Urinary bladder (tissue), 4 donors: ENCODE measurements around the gene DSTN. TPM values are rescaled to one million over a fixed set of nuclear protein-coding genes. Genes with fewer than 3 reads are reported as not detected.
A peak's percentile ranks its signal among the peaks of the same experiment; 100 is the strongest.

Experiments used
- DNase-seq: peaks from one replicate; pipeline ENCODE4 v3.0.0-alpha.2; 2015; ENCODE audit errors: extremely low spot score
- H3K27ac ChIP-seq: one replicate; pipeline ENCODE4 v1.5.1; 2013; ENCODE audit warnings: low read depth, mild to moderate bottlenecking, moderate library complexity
- H3K36me3 ChIP-seq: one replicate; pipeline ENCODE4 v1.6.1; 2013; ENCODE audit warnings: mild to moderate bottlenecking, moderate library complexity; ENCODE audit not compliant: insufficient read depth
- H3K4me1 ChIP-seq: one replicate; pipeline ENCODE4 v1.6.1; 2013; ENCODE audit warnings: mild to moderate bottlenecking, moderate library complexity; ENCODE audit not compliant: insufficient read depth
- H3K4me3 ChIP-seq: one replicate; pipeline ENCODE4 v1.5.1; 2013; ENCODE audit warnings: low read depth, low read length
- WGBS: extraction: QIAGEN DNeasy Blood & Tissue Kit; methylation state at CpG from one replicate; pipeline ENCODE4 v1.1.7; 2013; 5-methylcytosine and 5-hydroxymethylcytosine counted together
- polyA plus RNA-seq: library from polyadenylated mRNA; stranded (reverse); fragments of 200-250 nt; gene quantifications from one replicate; pipeline ENCODE4 v1.2.3, GENCODE V29; 2013
- total RNA-seq: library from RNA; depleted of rRNA; stranded (reverse); fragments of >200 nt; gene quantifications from one replicate; pipeline ENCODE4 v1.2.3, GENCODE V29; 2014
- donor health status: healthy with polysubstance abuse.
- donor health status: healthy.

Gene DSTN
- total and polyA plus RNA-seq, 2 donors: 589 to 2,115 TPM

DNA sequence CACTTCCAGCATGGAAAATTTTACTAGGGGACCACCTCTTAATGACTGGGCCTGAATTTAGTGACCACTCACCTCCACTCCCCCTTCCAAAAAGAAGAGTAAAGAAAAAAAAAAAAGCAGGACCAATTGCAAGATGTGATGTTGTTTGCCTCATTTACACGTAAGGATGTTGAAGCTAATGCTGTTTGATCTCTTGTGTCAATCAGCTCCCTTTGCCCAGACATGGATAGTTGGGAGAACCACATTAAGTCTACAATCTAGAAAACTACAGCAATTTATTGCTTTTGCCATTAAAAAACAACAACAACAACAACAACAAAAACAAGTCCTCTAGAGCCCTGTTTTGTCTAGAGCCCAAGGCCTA is 11.0 kb upstream of the DSTN start:
- H3K27ac ChIP-seq: peak overlapping the region; percentile 94
- H3K4me1 ChIP-seq: peaks cover 2% of the 10 kb centered on the region
- no peak overlapping the region for H3K4me3 ChIP-seq
- H3K36me3 ChIP-seq: no peaks in the 10 kb centered on the region
- 46% methylated on average over 1 of the region's 1 CpG for WGBS
- DNase-seq: no peak

DNA sequence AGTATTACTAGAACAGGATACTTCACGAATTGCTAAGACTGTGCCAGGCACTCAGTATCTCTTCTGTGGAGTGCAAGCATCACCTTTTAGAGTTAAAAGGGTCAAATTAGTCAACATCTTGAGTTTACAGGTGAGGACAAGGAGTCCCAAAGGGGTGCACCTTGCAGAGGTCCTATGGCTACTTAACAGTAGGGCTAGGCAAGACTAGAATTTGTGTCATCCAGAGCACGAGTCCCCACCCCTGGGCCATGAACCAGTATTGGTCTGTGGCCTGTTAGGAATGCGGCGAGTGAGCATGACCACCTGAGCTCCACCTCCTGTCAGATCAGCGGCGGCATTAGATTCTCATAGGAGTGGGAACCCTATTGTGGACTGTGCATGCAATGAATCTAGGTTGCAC is 10.5 kb upstream of the DSTN start:
- Histone ChIP-seq H3K4me3 (no peak overlapping the region), H3K27ac (peak overlapping the region; percentile 94), H3K36me3 (no peaks in the 10 kb centered on the region), H3K4me1 (peaks cover 2% of the 10 kb centered on the region)
- 87% methylated on average over 6 of the region's 6 CpGs for WGBS
- no peak for DNase-seq

DNA sequence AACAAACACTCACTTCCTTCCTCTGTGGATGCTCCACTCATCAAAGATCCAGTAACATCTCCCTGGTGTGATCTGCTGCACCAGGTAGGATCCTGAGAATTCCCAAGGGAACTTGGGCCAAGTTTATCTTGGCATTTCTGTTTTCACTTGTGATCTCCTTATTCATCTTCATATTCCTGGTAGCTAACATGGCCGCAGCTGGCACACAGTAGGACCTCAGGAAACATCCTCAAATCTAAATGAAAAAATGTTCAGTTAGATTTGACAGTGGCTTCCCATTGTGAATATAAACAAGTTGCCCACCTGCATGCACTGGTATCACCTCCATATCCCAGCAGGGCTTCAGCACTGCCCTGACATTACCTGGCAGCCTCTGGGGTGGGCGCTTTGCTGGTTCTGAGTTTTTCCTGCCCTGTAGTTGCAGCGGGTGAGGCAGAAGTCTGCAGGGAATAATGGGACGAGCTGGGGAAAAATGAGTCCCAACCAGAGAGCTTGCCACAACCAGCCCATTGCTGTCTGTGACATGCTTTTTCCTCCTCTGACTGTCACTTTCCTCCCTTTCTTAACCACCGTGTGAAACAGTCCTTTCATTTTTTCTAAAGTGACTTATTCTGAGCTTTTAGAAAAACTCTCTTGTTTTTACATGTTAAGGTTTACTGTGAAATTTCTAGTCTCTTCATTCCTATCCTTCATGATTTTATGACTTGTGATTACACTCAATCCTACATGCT is 9.4 kb upstream of the DSTN start:
- no peaks in the 10 kb centered on the region for H3K36me3 ChIP-seq
- DNase-seq: no peak
- no peak overlapping the region for H3K4me3 ChIP-seq
- no peak overlapping the region for H3K27ac ChIP-seq
- peaks cover 2% of the 10 kb centered on the region for H3K4me1 ChIP-seq
- WGBS: 80% methylated on average over 5 of the region's 5 CpGs

DNA sequence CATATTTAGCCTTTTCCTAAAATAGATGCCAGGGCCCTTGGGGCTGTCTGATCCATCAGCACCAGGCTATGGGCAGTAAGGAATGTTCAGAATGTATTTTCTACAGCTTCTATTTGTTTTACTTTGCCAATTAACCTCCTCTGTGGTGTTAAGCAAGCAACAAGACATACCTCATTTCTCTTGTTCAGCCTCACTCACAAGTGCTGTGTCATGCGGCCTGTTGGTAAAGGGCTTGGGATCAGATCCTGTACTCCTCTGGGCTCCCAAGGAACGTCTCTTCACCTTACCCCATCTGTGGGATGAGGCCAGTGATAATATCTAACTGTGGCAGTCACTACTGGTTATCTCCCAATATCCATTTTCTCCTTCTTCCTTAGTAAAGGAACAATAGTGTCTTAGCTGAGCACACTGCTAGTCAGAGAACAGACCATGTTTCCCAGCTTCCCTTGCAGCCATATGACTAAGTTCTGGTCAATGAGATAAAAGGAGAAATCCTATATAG is 7.0 kb upstream of the DSTN start:
- H3K27ac ChIP-seq: no peak overlapping the region
- no peak overlapping the region for H3K4me3 ChIP-seq
- WGBS: 79% methylated on average over 2 of the region's 2 CpGs
- H3K4me1 ChIP-seq: peaks cover 1% of the 10 kb centered on the region
- DNase-seq: no peak
- no peaks in the 10 kb centered on the region for H3K36me3 ChIP-seq

DNA sequence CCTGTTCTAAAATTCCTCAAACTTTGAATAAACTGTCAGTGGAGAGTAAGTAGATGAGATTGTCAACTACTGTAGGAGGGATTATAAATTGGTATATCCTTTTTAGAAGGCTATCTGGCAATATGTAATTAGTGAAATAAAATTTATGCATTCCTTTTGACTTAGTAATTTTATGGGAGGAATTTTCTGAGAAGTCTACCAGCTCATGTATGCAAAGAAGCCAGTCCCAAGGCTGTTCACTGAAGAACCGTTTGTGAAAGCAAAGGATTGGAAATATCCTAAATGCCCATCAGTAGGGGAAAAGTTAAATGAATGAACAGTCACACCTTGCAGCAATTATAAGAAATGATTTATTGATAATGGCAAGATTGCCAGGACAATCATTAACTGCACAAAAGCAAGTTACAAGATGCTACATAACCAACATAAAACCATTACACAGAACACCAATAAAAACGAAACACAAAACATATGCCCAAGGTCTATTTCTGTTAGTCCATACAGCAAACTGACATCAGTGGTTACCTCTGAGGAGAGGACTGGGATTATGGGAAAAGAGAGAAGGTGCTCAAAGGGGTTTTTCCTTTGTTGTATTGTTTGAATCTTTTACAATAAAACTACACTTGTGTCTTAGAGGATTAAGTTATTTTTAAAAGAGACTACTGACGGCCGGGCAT is 4.6 kb upstream of the DSTN start:
- WGBS: 54% methylated on average over 4 of the region's 4 CpGs
- DNase-seq: no peak
- H3K4me1 ChIP-seq: peaks cover 1% of the 10 kb centered on the region

DNA sequence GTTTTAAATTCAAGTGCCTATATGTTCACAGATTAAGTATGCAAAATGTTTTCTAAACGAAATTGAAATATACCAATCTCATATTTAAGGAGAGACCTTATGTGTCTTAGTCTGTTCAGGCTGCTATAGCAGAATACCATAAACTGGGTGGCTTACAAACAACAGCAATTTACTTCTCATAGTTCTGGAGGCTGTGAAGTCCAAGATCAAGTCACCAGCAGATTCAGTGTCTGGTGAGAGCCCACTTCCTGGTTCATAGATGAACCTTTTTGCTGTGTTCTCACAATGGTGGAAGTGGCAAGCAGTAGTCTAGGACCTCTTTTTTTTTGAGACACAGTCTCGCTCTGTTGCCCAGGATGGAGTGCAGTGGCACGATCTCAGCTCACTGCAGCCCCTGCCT is 3.5 kb upstream of the DSTN start:
- Histone ChIP-seq H3K27ac (no peak overlapping the region), H3K4me1 (peaks cover 1% of the 10 kb centered on the region), H3K36me3 (no peaks in the 10 kb centered on the region), H3K4me3 (no peak overlapping the region)
- 93% methylated on average over 3 of the region's 3 CpGs for WGBS
- no peak for DNase-seq

More for the DNA sequence above, 4.6 kb upstream of the DSTN start:
- H3K27ac ChIP-seq: no peak overlapping the region
- H3K4me3 ChIP-seq: no peak overlapping the region
- H3K36me3 ChIP-seq: no peaks in the 10 kb centered on the region

DNA sequence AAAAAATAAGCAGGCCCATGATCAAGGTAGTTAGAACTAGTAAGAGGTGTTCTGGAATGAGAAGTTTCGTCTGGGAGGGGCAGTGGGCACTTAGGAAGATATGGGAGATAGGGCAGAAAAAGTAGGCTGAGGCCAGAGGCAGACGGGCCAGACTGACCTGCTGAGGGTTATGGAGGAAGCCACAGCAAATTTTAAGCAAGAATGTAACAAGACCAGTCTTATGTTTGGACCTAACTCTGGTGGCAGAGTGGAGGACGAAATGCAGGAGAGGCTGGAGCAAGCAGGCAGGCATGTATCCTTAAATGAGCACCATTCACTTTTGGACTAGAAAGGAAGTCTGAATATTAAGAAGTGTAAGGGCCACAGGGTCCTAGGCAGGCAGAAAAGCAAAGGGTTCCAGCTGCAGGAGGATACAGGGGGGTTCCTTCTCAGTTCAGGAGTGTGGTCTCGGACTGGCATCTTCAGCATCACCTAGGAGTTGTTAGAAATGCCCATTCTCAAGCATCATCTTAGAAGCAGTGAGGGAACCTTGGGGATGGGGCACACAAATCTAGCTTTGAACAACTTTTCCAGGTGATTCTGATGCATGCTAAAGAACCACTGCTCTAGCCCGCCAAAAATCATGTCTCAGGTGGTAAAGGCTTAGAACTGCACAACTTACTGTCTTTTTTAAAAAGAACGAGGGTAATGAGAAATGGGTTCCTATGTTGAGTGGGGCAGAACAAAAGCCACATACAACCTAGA is 1.7 kb upstream of the DSTN start:
- WGBS: 49% methylated on average over 6 of the region's 6 CpGs
- no peak for DNase-seq
- peaks cover 1% of the 10 kb centered on the region for H3K4me1 ChIP-seq
- H3K27ac ChIP-seq: peak overlapping the region; percentile 60
- H3K4me3 ChIP-seq: no peak overlapping the region
- no peaks in the 10 kb centered on the region for H3K36me3 ChIP-seq

DNA sequence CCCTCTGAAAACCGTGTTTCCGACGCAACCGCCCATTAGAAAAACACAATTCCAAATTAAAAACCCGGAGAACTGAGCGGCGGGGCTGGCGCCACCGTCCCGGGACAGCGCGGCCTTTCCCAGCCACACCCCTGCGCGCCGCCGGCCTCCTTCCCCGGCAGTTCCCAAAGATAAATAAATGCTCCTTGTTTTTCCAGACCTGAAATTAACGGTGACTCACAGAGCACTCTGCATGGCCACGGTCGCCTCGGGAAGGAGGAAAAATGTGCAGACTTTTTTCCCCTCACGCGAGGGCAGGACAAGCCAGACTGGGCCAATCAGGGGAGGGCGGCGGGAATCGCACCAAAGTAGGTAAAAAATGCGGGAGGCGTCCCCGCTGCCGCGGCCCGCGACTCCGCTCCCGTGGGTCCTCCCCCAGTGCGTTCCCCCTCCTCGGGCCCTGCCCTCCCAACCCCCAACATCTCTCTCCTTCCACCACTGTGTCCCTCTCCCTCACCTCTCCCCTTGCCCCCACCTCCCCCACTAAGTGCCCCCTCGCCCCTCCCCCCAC is 828 bp upstream of the DSTN start:
- H3K4me1 ChIP-seq: peaks cover 1% of the 10 kb centered on the region

DNA sequence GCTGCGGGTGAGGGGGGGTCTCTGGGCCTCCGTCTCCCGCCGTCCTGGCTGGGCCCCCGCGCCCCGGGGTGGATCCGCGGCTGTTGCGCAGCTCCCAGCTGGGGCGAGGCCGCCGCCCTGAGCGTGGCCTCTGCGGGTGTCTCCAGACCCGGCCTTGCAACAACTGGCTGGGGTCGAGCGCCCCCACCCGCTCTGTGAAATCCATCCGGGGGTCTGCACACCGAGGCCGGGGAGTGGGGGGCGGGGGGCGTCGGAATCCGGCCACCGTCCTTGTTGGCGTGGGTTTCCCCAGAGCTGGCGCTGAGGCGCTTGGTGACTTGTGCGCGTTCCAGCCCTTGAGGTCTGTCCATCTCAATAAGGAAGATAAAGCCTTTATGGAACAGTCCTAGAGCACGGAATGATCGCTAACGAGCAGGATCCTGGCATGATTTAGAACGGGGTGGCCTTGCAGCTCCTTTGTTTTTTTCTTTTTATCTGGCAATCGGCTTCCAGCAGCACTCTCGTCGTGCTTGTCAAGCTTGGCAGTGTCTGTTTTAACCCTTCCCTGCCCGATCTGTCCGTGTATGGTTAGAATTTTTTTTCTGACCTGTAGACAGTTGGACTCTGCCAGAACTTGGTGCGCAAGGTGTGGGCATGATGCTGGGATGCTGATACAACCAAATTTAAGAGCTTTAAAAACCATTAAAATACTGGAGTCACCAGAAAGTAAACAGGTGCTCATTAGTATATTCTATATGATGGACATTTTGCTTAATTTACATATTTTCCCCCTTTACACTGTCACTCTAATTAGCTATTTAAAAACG is 675 bp downstream of the DSTN start:
- Histone ChIP-seq H3K27ac (peak overlapping the region; percentile 99), H3K4me3 (peak overlapping the region; percentile 94), H3K4me1 (peaks cover 1% of the 10 kb centered on the region), H3K36me3 (no peaks in the 10 kb centered on the region)
- under 1% methylated on average over 43 of the region's 43 CpGs for WGBS
- DNase-seq: peak; percentile 52

More for the DNA sequence above, 828 bp upstream of the DSTN start:
- 2% methylated on average over 38 of the region's 38 CpGs for WGBS
- peak overlapping the region; percentile 28 for H3K27ac ChIP-seq
- peak overlapping the region; percentile 94 for H3K4me3 ChIP-seq
- no peaks in the 10 kb centered on the region for H3K36me3 ChIP-seq
- no peak for DNase-seq

DNA sequence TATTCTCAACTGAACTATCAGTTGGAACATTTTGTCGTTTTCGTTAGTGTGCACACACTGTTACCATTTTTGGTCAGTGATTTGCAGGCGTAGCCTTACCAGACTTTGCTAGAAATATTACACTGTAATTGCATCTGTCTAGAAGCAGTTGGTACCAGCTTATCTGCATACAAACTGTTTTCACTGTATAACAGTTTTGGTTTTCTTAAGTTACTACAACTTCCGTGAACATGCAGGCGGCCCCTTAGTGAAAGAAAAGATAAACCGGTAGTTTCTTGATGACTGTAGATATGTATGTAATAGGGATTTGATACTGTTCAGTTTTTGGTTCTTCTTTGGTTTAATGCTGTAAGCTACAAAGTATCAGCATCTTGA is 1.3 kb downstream of the DSTN start:
- DNase-seq: no peak
- no peaks in the 10 kb centered on the region for H3K36me3 ChIP-seq
- H3K4me1 ChIP-seq: peaks cover 1% of the 10 kb centered on the region
- H3K27ac ChIP-seq: peak overlapping the region; percentile 40
- 7% methylated on average over 6 of the region's 6 CpGs for WGBS
- H3K4me3 ChIP-seq: peak overlapping the region; percentile 94

DNA sequence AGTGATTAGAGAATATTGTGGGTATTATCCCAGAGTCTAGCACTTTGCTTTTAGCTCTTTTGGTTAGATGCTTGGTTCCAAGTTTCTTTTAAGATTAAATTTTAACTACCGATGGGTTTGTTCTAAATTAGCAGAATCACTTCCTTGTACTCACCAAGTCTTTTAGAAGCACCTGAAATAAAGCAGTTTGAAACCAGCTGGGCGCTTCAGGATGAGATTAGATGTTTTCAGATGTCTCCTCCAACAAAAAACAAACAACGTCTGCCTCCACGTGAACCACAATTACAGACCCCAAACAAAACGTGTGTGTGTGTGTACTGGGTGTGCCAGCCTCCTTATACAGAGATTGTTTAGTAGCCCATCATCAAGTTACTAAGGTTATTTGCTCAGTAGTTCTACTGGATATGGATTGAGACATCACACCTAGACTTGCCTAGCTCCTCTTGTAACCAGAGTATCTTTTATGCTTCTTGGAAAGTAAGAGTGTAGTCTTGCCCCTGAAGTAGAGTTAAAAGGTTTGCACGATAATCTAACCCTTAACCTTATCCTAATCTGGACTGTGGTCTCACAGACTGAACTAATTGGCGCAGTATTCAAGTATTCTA is 2.3 kb downstream of the DSTN start:
- peaks cover 1% of the 10 kb centered on the region for H3K4me1 ChIP-seq
- H3K27ac ChIP-seq: peak overlapping the region; percentile 65
- 23% methylated on average over 7 of the region's 7 CpGs for WGBS

DNA sequence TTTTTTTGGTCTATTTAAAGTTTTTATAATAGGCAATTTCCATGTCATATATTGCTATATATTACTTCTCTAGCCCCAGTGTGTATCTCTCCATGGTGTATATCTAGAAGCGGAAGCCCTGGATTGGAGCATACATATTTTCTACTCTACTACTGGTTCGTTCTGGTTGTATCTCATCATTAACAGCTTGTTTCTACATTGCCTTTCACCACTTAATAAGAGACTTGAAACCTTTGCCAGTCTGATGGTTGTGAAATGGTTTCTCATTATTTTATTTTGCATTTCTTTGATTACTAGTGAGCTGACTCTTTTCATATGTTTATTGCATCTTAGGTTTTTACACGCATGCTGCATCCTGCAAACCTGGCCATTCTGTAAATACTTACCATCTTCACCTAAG is 3.6 kb downstream of the DSTN start:
- Histone ChIP-seq H3K4me3 (no peak overlapping the region), H3K27ac (no peak overlapping the region), H3K36me3 (no peaks in the 10 kb centered on the region), H3K4me1 (no peaks in the 10 kb centered on the region)
- 39% methylated on average over 3 of the region's 3 CpGs for WGBS
- DNase-seq: no peak

More for the DNA sequence above, 2.3 kb downstream of the DSTN start:
- no peak for DNase-seq
- peak overlapping the region; percentile 28 for H3K4me3 ChIP-seq
- H3K36me3 ChIP-seq: no peaks in the 10 kb centered on the region
